Ovary (tissue), 9 donors: ENCODE results near the gene DDIT4. TPM values are rescaled to one million over a fixed set of nuclear protein-coding genes. Genes with fewer than 3 reads are reported as not detected.

ENCODE experiments used
- DNase-seq, 5 donors: peaks; one replicate each; pipeline ENCODE4 v3.0.0-alpha.2; 2019 to 2020
- H3K27ac ChIP-seq, 2 donors: fragments of 200-600 bp; one replicate each; pipeline versions ENCODE4 v1.5.1 to v1.8.0; 2019 to 2022
- H3K27me3 ChIP-seq: fragments of 200-600 bp; one replicate; pipeline ENCODE4 v1.8.0; 2022
- H3K36me3 ChIP-seq: fragments of 200-600 bp; sonication (generic); one replicate; pipeline ENCODE4 v1.5.1; 2019
- H3K4me1 ChIP-seq: one replicate; pipeline ENCODE4 v1.8.1; 2013; ENCODE audit warnings: mild to moderate bottlenecking, moderate library complexity; ENCODE audit not compliant: insufficient read depth
- H3K4me3 ChIP-seq: fragments of 200-600 bp; sonication (generic); one replicate; pipeline ENCODE4 v1.5.1; 2017
- H3K9me3 ChIP-seq, 2 donors: fragments of 200-600 bp in 1 of 2; sonication (generic) in 1 of 2; one replicate each; pipeline versions ENCODE4 v1.5.1 to v1.8.1; 2013 to 2019; ENCODE audit warnings: mild to moderate bottlenecking in 1 of 2, moderate library complexity in 1 of 2
- CTCF ChIP-seq, 3 donors: fragments of 450-650 bp in 2 of 3; fragments of 200-600 bp in 1 of 3; IDR thresholded peaks; one replicate each; pipeline versions ENCODE4 v1.5.1 to v1.8.0; 2016 to 2022; ENCODE audit warnings: antibody characterized with exemption in 3 of 3, mild to moderate bottlenecking in 1 of 3
- EP300 ChIP-seq: sonication (generic); formaldehyde crosslinking; IDR thresholded peaks from one replicate; pipeline ENCODE4 v1.6.1; 2017; ENCODE audit warnings: antibody characterized with exemption
- POLR2A ChIP-seq: fragments of 450-650 bp; IDR thresholded peaks from one replicate; pipeline ENCODE4 v1.6.1; 2017; ENCODE audit warnings: antibody characterized with exemption, mild to moderate bottlenecking, moderate library complexity
- WGBS, 3 donors: extraction: QIAGEN DNeasy Blood & Tissue Kit in 1 of 3; methylation state at CpG; one replicate each; pipeline versions ENCODE4 v1.1.5 to v1.1.7; 2013 to 2017; 5-methylcytosine and 5-hydroxymethylcytosine counted together
- intact Hi-C, 4 donors: fragments of 100-400 bp; cut with DNase I; formaldehyde crosslinking; loops; one replicate each; pipeline versions ENCODE4 v1.11.0 to v1.15.1; 2022 to 2023
- polyA plus RNA-seq, 2 donors: library from polyadenylated mRNA; stranded (reverse); fragments of 200-250 nt in 1 of 2; fragments of 350-450 nt in 1 of 2; fragmentation: Illumina TruSeq in 1 of 2; extraction: RNeasy Lipid Tissue Mini Kit (QIAGEN cat#74804) in 1 of 2; gene quantifications; one replicate each; pipeline ENCODE4 v1.2.3, GENCODE V29; 2013 to 2014
- total RNA-seq, 7 donors: library from RNA; depleted of rRNA in 2 of 7; stranded (reverse); fragments of >200 nt in 2 of 7; fragmentation: NEBNext Ultra II Directional in 3 of 7; extraction: Animal tissue kit (Norgen Biotek cat#: 25700) in 3 of 7; gene quantifications; one replicate each; pipeline versions ENCODE4 v1.1.0 to v1.2.4, GENCODE V29; 2016 to 2023
- donor health status: DM: no; HTN: no; CAD: no; lungs with moderate emphysema.
- donor health status: DM: no; HTN: no; CAD: no.
- donor health status: Bipolar disorder and iron deficiency.
- donor health status: DM: yes; HTN: yes; CAD: no.
- donor health status: DM: no; HTN: no; CAD: no.
- donor health status: DM: yes; HTN: yes; CAD: no.

The DDIT4 gene
- total and polyA plus RNA-seq, 9 donors, result 46.6 to 1,952 (median 524) TPM

- no peak overlapping the region for H3K4me3 ChIP-seq
- 91 to 93% (median 91%) methylated on average over 6 of the region's 6 CpGs for WGBS, 3 donors
- no peaks in the 10 kb centered on the region for H3K36me3 ChIP-seq
- H3K4me1 ChIP-seq, result peaks cover 48% of the 10 kb centered on the region
- intact Hi-C loops, result no loop called here
- no peak for DNase-seq
- H3K27ac ChIP-seq, result peak overlapping the region in 1 of 2 donors; percentile 4
- TF ChIP-seq EP300, result no peak
- no peak for TF ChIP-seq CTCF (IDR thresholded peaks at IDR 0.05)
- no peak for TF ChIP-seq POLR2A
- no peaks in the 10 kb centered on the region for H3K9me3 ChIP-seq
- no peaks in the 10 kb centered on the region for H3K27me3 ChIP-seq
Measured at GRCh38 chr10:72251635-72252034, 22.1 kb upstream of the DDIT4 start.

GRCh38 chr10:72252972-72253371 is 20.8 kb upstream of the DDIT4 start:
- WGBS, 3 donors, result 69 to 71% (median 69%) methylated on average over 3 of the region's 3 CpGs
- intact Hi-C loops, result no loop called here

GRCh38 chr10:72253578-72253977 is 20.1 kb upstream of the DDIT4 start:
- intact Hi-C loops, result no loop called here
- H3K27me3 ChIP-seq, result no peaks in the 10 kb centered on the region

More at GRCh38 chr10:72252972-72253371, 20.8 kb upstream of the DDIT4 start:
- H3K4me1 ChIP-seq, result peaks cover 40% of the 10 kb centered on the region
- no peaks in the 10 kb centered on the region for H3K36me3 ChIP-seq
- no peaks in the 10 kb centered on the region for H3K9me3 ChIP-seq
- H3K27ac ChIP-seq, result peak overlapping the region; percentile 31 to 82
- TF ChIP-seq EP300 (no peak), POLR2A (no peak), CTCF (IDR thresholded peaks at IDR 0.05) (no peak)
- DNase-seq, result no peak
- H3K4me3 ChIP-seq, result no peak overlapping the region
- no peaks in the 10 kb centered on the region for H3K27me3 ChIP-seq

GRCh38 chr10:72254813-72255568 is 18.7 kb upstream of the DDIT4 start:
- WGBS, 3 donors, result 2 to 5% (median 2%) methylated on average over 15 of the region's 15 CpGs
- H3K4me3 ChIP-seq, result no peak overlapping the region
- H3K36me3 ChIP-seq, result no peaks in the 10 kb centered on the region
- H3K9me3 ChIP-seq, result no peaks in the 10 kb centered on the region
- no peak for TF ChIP-seq CTCF (IDR thresholded peaks at IDR 0.05)
- TF ChIP-seq EP300, result peak; percentile 84
- TF ChIP-seq POLR2A, result peak; percentile 42
- peak; percentile 90 to 97 (median 94) for DNase-seq
- H3K27me3 ChIP-seq, result no peaks in the 10 kb centered on the region
- intact Hi-C loops, result loop anchor here in 1 of 4 donors (2.0 to 5.0 kb wide), 2 partner anchors 33 to 56 kb away; no protein-coding TSS in a partner anchor
- peaks cover 38% of the 10 kb centered on the region for H3K4me1 ChIP-seq
- H3K27ac ChIP-seq, result peak overlapping the region; percentile 82 to 95

More at GRCh38 chr10:72253578-72253977, 20.1 kb upstream of the DDIT4 start:
- H3K36me3 ChIP-seq, result no peaks in the 10 kb centered on the region
- no peaks in the 10 kb centered on the region for H3K9me3 ChIP-seq
- 81 to 86% (median 84%) methylated on average over 7 of the region's 7 CpGs for WGBS, 3 donors
- peak overlapping the region; percentile 31 to 82 for H3K27ac ChIP-seq
- no peak for DNase-seq
- H3K4me3 ChIP-seq, result no peak overlapping the region
- TF ChIP-seq CTCF (IDR thresholded peaks at IDR 0.05) (no peak), POLR2A (no peak), EP300 (no peak)
- H3K4me1 ChIP-seq, result peaks cover 37% of the 10 kb centered on the region
